ENCODE data around the gene PLB1. TPM values are rescaled to one million over a fixed set of nuclear protein-coding genes. Genes with fewer than 3 reads are reported as not detected.
"Not testable (repeated sequence)": the region's sequence is repeated elsewhere in the genome, so short reads cannot be mapped to it uniquely, and the experiment has no call there.

Gene PLB1
- polyA plus RNA-seq, 1 donor, result 1.2 TPM

- DNase-seq, result no peak
Measured at GRCh38 chr2:28463893-28464292, 32.0 kb upstream of the PLB1 start.

DNA sequence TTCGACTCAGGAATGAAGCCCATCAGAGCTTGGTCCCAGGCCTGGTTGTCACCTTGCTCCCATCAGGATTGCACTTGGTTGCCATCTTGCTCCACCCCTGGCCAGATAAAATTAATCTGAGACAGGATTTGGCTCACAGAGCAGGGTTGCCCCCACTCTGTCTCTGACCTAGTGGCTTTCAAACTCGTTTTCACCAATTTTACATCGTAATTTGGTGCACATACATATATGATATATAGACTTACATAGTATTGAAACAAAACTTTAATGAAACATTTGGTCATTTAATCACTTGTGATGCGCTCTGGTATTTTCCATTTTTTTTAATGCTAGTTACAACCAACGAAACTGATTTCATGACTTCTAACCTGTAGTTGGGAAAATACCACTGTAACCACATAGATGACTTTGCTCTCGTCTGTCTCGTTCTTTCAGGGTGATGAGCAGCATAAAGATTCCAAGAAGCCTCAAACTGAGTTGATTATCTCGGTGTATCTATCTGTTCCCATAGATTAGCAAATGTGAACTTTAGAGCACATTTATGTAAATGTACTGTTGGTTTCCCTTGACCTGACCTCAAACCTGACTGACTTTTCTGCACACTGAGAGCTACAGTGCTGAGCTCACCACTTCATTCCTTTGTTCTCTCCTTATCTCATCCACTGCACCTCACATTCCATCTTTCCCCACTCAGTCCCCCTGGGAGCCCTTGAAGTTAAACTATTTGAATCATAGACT is 30.5 kb upstream of the PLB1 start:
- no peak for DNase-seq

GRCh38 chr2:28469304-28469703 is 26.6 kb upstream of the PLB1 start:
- no peak for DNase-seq

GRCh38 chr2:28469947-28470535 is 25.8 kb upstream of the PLB1 start:
- DNase-seq, result no peak

- no peak for DNase-seq
Measured at GRCh38 chr2:28470759-28471158, 25.1 kb upstream of the PLB1 start.

DNA sequence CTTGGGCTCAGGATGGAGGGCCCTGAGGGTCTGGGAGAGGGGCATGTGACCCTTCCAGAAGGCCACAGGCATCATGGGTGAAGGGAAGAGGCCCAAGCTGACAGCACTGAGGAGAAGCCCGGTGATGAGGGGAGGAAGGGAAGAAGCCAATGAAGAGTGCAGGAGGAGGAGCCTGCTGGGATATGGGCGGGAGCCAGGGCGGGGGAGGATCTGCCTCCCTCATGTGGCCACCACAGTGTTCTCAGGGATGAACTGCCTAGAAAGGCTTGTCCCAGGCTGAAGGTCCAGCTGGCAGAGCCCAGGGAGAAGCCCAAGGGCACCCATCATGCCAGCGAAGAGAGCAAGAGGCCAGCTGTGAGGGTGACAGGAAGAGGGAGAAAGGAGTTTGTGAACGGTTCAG is 24.6 kb upstream of the PLB1 start:
- DNase-seq, result no peak

- DNase-seq, result no peak
Measured at GRCh38 chr2:28471701-28472236, 24.1 kb upstream of the PLB1 start.

GRCh38 chr2:28472641-28473040 is 23.2 kb upstream of the PLB1 start:
- DNase-seq, result not testable (repeated sequence)

- DNase-seq, result no peak
Measured at GRCh38 chr2:28475088-28475595, 20.7 kb upstream of the PLB1 start.

- no peak for DNase-seq
Measured at GRCh38 chr2:28477087-28477486, 18.8 kb upstream of the PLB1 start.

DNA sequence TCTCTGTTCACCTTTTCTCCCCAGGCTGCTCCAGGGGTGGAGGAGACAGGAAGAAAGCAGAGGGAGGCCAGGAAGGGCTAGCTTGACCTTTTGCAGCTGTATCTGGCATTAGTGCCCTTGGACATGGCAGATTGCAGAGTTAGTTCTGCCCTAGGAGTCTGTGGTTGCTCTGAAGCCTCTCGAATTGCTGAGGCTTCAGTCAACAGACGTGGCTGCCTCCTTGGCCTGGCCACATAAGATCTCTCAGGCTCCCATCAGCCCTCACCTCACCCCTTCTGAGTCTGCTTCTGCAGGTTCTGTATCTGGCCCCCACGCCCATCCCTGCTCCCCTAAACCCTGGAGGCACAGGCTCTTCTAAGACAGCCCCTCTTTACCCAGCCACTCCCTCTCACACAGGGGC is 18.2 kb upstream of the PLB1 start:
- no peak for DNase-seq

DNA sequence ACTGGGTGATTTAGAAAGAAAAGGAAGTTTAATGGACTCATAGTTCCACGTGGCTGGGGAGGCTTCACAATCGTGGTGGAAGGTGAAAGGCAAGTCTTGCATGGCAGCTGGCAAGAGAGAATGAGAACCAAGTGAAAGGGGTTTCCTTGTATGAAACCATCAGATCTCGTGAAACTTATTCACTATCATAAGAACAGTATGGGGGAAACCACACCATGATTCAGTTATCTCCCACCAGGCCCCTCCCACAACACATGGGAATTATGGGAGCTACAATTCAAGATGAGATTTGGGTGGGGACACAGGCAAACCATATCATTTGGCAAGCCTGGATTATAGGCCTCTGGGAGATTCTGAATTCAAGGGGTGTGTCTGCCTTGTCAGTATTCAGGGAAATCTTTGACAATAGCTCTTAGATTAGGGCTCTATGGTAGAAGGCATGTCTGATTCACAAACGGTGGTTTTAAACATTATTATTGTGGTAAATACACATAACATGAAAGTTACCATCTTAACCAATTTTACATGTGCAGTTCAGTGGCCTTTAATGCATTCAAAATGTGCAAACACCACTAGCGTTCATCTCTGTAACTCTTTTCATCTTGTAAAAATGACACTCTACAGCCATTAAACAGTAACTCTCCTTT is 15.3 kb upstream of the PLB1 start:
- DNase-seq, result no peak

- DNase-seq, result no peak
Measured at GRCh38 chr2:28481905-28482304, 14.0 kb upstream of the PLB1 start.

DNA sequence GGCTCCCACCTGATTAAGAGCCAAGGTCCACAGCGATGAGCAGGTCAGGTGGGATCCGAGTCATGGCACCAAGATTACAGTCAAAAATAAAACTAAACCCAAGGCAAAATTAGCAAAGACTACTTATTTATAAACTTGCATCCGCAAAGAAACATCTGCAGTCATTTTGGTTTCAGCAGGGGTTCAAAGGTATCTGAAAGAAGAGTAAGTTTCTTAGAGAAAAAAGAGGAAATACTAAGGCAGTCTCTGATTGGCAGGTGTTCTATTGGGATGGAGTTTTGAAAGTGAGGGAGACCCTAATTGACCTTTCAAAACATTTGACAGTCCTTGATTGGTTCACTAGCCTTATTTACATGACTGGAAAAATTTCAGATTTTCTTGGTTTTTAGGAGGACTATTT is 11.0 kb upstream of the PLB1 start:
- DNase-seq, result no peak

DNA sequence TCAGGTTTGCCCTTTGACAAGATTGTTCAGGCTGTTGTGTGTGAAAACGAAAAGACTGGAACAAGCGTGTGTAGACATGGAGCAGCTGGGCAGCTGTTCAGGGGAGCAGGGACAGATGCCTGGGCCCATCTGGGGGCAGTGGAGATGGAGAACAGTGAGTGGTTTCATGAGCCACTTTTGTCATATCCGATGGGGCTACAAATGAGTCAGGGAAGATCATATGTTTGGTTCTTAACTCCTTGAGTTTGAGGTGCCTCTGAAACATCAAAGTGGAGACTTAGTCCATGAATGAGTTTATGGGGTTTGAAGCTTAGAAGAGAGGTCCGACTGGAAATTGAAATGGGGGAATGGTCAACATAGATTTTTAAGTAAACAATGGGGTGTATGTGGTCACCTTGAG is 9.3 kb upstream of the PLB1 start:
- no peak for DNase-seq

DNA sequence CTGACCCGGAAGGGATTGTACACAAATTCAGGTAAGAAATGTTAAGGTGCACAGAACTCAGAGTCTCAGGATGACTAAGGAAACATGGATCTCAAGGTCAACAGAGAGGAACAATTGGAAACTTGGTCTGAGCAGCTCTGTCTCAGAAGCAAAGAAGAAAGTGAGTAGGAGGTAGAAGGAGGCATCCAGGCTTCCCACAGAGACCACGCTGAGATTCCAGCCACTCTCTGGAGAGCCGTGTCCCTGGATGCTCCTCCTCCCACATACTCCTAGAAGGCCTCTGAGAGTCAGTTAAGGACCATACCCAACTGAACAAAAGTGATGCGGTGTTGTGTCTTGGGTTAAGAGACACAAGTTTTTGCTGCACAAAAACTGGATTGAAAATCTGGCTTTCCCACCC is 8.6 kb upstream of the PLB1 start:
- DNase-seq, result no peak

DNA sequence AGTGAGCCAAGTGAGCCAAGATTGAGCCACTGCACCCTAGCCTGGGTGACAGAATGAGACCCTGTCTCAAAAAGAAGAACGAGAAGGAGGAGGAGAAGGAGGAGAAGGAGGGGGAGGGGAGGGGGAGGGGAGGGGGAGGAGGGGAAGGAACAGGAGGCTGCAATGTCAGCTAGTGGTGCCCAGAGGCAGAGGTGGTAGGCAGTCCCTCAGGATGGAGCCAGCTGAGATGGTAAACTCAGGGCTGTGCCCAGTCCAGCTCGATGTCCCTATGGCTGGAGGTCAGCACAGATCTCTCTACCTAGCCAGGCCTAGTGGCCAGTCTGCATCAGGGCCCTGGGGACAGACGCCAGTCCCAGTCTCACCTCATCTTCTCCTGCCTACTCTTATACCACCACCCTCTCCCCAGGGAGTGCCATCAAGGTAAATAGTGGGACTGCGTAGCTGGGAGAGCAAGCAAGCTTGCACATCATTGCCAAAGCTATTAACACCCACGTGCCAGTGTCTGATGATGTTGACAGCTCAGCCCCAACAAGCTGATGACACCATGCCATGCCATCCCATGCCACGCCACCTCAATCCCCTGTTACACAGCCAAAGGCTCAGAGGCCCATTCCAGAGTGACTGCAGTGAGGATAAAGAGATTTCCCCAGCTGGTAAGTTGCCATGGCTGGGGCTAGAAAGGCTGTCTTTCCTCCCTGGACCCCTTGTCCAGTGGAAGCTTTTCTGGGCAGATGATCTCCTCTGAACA is 7.6 kb upstream of the PLB1 start:
- DNase-seq, result no peak

GRCh38 chr2:28488858-28489575 is 6.8 kb upstream of the PLB1 start:
- DNase-seq, result no peak

DNA sequence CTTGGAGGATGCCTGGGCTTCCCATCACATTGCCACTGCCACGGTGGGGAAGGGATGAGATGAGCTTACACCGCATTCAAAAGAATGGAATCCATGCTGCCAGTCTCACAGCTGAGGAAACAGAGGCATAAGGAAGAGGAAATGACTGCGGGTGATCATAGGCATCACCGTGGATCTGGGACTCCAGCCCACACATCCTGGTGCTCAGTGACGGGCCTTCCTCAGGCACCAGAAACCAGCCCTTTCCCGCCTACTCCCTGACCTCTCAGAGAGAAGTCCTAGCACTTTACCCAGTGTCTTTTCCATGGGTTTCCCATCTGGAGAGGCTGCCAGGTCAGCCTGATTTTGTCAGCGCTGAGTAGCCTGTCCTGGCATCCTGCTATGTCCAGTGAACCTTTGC is 5.3 kb upstream of the PLB1 start:
- no peak for DNase-seq

DNA sequence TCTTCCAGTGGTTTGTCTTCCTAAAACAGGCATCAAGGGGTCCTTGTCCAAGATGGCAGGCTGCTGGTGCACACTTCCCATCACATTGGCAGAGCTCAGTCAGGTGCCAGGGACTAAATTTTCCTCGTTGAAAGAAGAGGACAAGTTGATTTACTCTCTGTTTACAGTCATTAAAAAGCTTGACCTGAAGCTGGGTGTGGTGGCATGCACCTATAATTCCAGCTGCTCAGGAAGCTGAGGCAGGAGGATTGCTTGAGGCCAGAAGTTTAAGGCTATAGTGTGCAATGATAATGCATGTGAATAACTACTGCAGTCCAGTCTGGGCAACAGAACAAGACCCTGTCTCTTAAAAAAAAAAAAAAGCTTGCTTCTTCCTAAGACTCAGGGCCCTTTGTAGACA is 3.6 kb upstream of the PLB1 start:
- DNase-seq, result no peak

DNA sequence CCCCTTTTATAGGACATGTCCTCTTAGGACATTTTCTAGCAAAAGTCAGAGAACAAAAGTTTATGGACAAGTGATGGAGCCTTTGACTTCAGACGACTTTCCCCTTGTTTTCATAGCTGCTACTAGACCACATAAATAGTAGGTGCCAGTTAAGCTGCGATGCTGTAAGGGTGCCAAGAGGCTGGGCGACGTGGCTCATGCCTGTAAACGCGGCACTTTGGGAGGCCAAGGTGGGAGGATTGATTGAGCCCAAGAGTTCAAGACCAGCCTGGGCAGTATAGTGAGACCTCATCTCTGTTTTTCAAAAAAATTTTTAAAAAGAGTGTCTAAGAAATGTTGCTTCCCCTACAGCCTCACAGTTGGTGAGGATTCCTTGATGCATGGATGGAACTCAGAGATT is 2.2 kb upstream of the PLB1 start:
- DNase-seq, result no peak

GRCh38 chr2:28496781-28497180 is 921 bp downstream of the PLB1 start:
- no peak for DNase-seq
